Smooth muscle cell (in vitro differentiated cells): Measurements from ENCODE around the gene NME3. TPM values are rescaled to one million over a fixed set of nuclear protein-coding genes. Genes with fewer than 3 reads are reported as not detected.

ENCODE experiments used
- DNase-seq: peaks from one replicate; lab custom pipeline; 2025; ENCODE audit not compliant: unreplicated experiment; lab: John Stamatoyannopoulos, UW
- H2AFZ ChIP-seq: fragments of 200-600 bp; sonication (generic); 2 replicates; pipeline ENCODE4 v1.6.0; 2016; ENCODE audit warnings: antibody characterized with exemption, low read depth, mild to moderate bottlenecking
- H3F3A ChIP-seq: fragments of 200-600 bp; sonication (generic); 2 replicates; pipeline ENCODE4 v1.6.0; 2017; ENCODE audit warnings: antibody characterized with exemption, low read depth
- H3K27ac ChIP-seq: fragments of 200-600 bp; sonication (generic); 2 replicates; pipeline ENCODE4 v1.5.1; 2016; ENCODE audit warnings: low read depth, mild to moderate bottlenecking
- H3K27me3 ChIP-seq: fragments of 200-600 bp; sonication (generic); 2 replicates; pipeline ENCODE4 v1.6.1; 2016; ENCODE audit warnings: low read depth, mild to moderate bottlenecking
- H3K36me3 ChIP-seq: fragments of 200-600 bp; sonication (generic); 2 replicates; pipeline ENCODE4 v1.5.1; 2016; ENCODE audit warnings: low read depth
- H3K4me1 ChIP-seq: fragments of 200-600 bp; sonication (generic); 2 replicates; pipeline ENCODE4 v1.5.1; 2016; ENCODE audit warnings: low read depth
- H3K4me2 ChIP-seq: fragments of 200-600 bp; sonication (generic); 2 replicates; pipeline ENCODE4 v1.6.0; 2016; ENCODE audit warnings: mild to moderate bottlenecking
- H3K4me3 ChIP-seq: fragments of 200-600 bp; sonication (generic); 2 replicates; pipeline ENCODE4 v1.5.1; 2016; ENCODE audit warnings: mild to moderate bottlenecking
- H3K79me2 ChIP-seq: fragments of 200-600 bp; sonication (generic); 2 replicates; pipeline ENCODE4 v1.6.0; 2016; ENCODE audit warnings: low read depth, mild to moderate bottlenecking
- H3K9ac ChIP-seq: fragments of 200-600 bp; sonication (generic); 2 replicates; pipeline ENCODE4 v1.6.0; 2016; ENCODE audit warnings: low read depth
- H3K9me3 ChIP-seq: fragments of 200-600 bp; sonication (generic); replicated peaks from 2 replicates; pipeline ENCODE4 v1.5.1; 2016; ENCODE audit warnings: low read depth
- H4K20me1 ChIP-seq: fragments of 200-600 bp; sonication (generic); 2 replicates; pipeline ENCODE4 v1.6.0; 2016; ENCODE audit warnings: low read depth
- CTCF ChIP-seq: fragments of 200-600 bp; sonication (generic); IDR thresholded peaks from 2 replicates; pipeline ENCODE4 v1.5.1; 2017; ENCODE audit warnings: borderline replicate concordance, mild to moderate bottlenecking, antibody characterized with exemption; ENCODE audit not compliant: insufficient read depth, poor library complexity, severe bottlenecking
- WGBS: methylation state at CpG from one replicate; pipeline ENCODE4 v1.1.7; 2016; ENCODE audit warnings: low lambda C conversion rate; 5-methylcytosine and 5-hydroxymethylcytosine counted together
- polyA plus RNA-seq: library from polyadenylated mRNA; unstranded; fragments of >200 nt; fragmentation: Nextera tagmentation; extraction: Ambion mirVana; gene quantifications from 2 replicates; pipeline ENCODE4 v1.2.1, GENCODE V29; 2016
- total RNA-seq: library from RNA; depleted of rRNA; stranded (reverse); fragments of >200 nt; gene quantifications from 2 replicates; pipeline ENCODE4 v1.2.3, GENCODE V29; 2014

NME3 gene
- total and polyA plus RNA-seq, 2 experiments from 2014 or later = 56.7 to 85.4 TPM

- peak overlapping the region; percentile 94 for H3K27ac ChIP-seq
- no peaks in the 10 kb centered on the region for H3K4me1 ChIP-seq
- DNase-seq = no peak
- no peaks in the 10 kb centered on the region for H3K79me2 ChIP-seq
- H3K9me3 ChIP-seq = no peaks in the 10 kb centered on the region
- TF ChIP-seq CTCF = no peak
- H3K36me3 ChIP-seq = no peaks in the 10 kb centered on the region
- no peak overlapping the region for H2AFZ ChIP-seq
- peak overlapping the region; percentile 87 for H3K9ac ChIP-seq
- WGBS = 64% methylated on average over 29 of the region's 29 CpGs
- H4K20me1 ChIP-seq = peaks cover 6% of the 10 kb centered on the region
- peak overlapping the region; percentile 75 for H3K4me2 ChIP-seq
- no peak overlapping the region for H3K4me3 ChIP-seq
- H3K27me3 ChIP-seq = no peaks in the 10 kb centered on the region
- H3F3A ChIP-seq = peaks cover 6% of the 10 kb centered on the region
Measured at GRCh38 chr16:1745900-1746692, 25.2 kb downstream of the NME3 start.

GRCh38 chr16:1745181-1745899 is 26.0 kb downstream of the NME3 start:
- TF ChIP-seq CTCF = no peak
- WGBS = 60% methylated on average over 25 of the region's 25 CpGs
- Histone ChIP-seq H3K27me3 (no peaks in the 10 kb centered on the region), H3K27ac (peak overlapping the region; percentile 94), H3K9ac (peak overlapping the region; percentile 87), H3K36me3 (no peaks in the 10 kb centered on the region), H3K9me3 (no peaks in the 10 kb centered on the region), H4K20me1 (peaks cover 6% of the 10 kb centered on the region), H2AFZ (no peak overlapping the region), H3K4me3 (no peak overlapping the region), H3F3A (peaks cover 6% of the 10 kb centered on the region), H3K79me2 (no peaks in the 10 kb centered on the region), H3K4me1 (no peaks in the 10 kb centered on the region), H3K4me2 (peak overlapping the region; percentile 75)
- DNase-seq = no peak

GRCh38 chr16:1744338-1744840 is 27.0 kb downstream of the NME3 start:
- Histone ChIP-seq H3K4me2 (no peak overlapping the region), H3K79me2 (no peaks in the 10 kb centered on the region), H4K20me1 (peaks cover under 1% of the 10 kb centered on the region), H3K9me3 (no peaks in the 10 kb centered on the region), H3K4me3 (no peak overlapping the region), H2AFZ (no peak overlapping the region), H3K27ac (peak overlapping the region; percentile 94), H3K36me3 (no peaks in the 10 kb centered on the region), H3K27me3 (no peaks in the 10 kb centered on the region), H3K9ac (no peak overlapping the region), H3F3A (peaks cover 6% of the 10 kb centered on the region), H3K4me1 (no peaks in the 10 kb centered on the region)
- 96% methylated on average over 24 of the region's 24 CpGs for WGBS
- no peak for DNase-seq
- no peak for TF ChIP-seq CTCF
